ENCODE data around the gene AGPS. TPM values are rescaled to one million over a fixed set of nuclear protein-coding genes. Genes with fewer than 3 reads are reported as not detected.

Gene AGPS
- total RNA-seq, 1 donor from 2014 or later: 67.1 TPM

GRCh38 chr2:177584030-177584692 is 191.6 kb downstream of the AGPS start:
- intact Hi-C loops (cut with micrococcal nuclease): no loop called here

GRCh38 chr2:177585234-177585863 is 192.8 kb downstream of the AGPS start:
- intact Hi-C loops (cut with micrococcal nuclease): no loop called here

- intact Hi-C loops (cut with micrococcal nuclease): no loop called here
These were observed 193.6 kb downstream of the AGPS start for GRCh38 chr2:177586154-177586553.

DNA sequence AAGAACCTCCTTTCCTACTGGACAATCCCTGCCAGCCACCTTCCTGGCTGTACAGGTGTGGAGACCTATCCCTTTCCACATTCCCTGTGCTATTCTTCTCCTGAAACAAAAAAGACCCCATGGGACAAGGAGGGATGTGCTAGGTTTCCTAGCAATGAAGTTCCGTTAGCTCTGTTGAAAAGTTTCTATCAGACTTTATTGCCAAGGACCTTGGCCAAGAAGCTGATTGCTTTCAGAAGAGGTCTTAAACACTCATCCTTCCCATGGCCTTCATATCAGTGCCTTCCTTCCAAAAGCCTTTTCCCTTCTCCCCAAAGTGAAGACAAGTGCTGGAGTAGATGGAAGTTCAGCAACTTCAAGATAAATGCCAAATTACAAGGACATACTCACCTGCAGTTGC is 194.8 kb downstream of the AGPS start:
- intact Hi-C loops (cut with micrococcal nuclease): no loop called here

DNA sequence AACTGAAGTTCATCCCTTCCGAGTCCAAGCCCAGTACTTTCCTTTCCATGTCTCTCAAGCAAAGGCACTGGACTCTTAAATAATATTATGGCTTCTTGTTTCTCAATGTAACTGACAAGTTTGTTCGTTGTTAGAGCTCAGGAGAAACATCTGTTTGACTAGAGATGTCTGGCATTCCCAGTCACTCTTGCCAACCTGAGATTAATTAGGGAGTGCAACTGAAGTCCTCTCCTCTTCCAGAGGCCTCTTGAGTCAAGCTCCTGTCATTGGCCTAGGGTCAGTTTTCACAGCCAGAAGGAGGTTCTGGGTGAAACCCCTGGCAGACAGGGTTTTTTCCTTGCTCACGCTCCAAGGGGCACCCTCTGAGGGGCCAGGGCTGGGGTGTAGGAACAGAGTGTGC is 196.1 kb downstream of the AGPS start:
- intact Hi-C loops (cut with micrococcal nuclease): no loop called here

DNA sequence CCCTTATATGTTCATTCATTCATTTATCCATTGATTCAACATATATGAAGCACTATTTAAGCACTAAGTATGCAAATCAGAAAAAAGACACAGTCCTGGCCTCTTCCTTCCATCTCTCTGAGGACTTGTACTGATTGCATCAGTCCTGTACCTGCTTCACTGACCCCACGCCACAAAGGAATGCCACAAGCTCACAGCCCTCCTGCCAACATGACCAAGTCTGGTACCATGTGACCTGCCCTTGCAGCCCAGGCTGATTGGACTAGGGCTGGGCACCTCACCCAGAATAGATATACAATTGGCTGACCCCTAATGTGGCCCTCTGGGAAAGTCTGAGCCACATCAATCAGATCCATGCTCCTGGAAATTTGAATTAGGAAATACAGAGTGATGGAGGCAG is 196.6 kb downstream of the AGPS start:
- intact Hi-C loops (cut with micrococcal nuclease): no loop called here

GRCh38 chr2:177592397-177592796 is 199.8 kb downstream of the AGPS start:
- intact Hi-C loops (cut with micrococcal nuclease): no loop called here

DNA sequence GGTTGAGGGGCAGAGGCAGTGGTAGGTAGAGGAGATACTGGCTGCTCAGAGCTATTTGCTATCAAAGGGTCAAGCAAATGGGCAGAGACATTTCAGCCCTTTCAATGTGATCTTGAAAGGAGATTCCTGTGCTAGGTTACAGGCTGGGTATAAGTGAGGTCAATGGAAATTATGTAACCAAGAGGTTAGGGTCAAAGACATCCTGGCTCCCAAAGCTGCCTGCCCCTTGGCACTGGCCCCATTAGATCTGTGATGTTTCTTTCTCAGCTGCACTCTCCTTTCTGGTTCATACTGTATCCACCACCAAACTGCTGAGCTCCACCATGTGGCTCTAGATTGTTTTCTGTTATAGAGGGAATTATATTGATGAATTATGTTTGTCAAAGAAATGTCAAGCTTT is 200.4 kb downstream of the AGPS start:
- intact Hi-C loops (cut with micrococcal nuclease): no loop called here

DNA sequence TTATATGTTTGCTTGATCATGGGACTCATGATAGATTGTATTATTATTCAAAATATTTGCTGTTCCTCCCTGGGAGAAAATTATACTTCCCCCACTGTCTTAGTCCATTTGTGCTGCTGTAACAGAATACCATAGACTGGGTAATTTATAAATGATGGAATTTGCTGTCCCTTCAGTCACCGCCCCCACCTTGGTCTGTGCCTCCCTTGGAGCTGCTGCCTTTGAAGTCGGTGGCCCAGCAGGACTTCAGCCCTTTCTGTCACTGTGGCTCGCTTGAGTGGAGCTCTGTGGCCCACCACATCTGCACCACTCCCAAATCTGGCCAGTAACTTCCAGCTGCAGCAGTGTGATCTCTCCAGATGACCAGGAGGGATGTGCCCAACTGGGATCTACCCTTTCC is 200.8 kb downstream of the AGPS start:
- intact Hi-C loops (cut with micrococcal nuclease): no loop called here

Other genes with a start within 250 kb of the AGPS start
- 358 and 359 TPM in 2 replicates for gene HNRNPA3, start 180.0 kb upstream of the AGPS start, total RNA-seq
- gene NFE2L2, start 128.0 kb upstream of the AGPS start, total RNA-seq: 65.8 and 67.4 TPM in 2 replicates

Data from T-helper 2 cell treated with Interferon-gamma antibody and Interleukin-4, amounts not matched to agents 100 ng/mL and 5 ng/mL, for 36 hours (primary cell).